Stomach (tissue), 4 donors: ENCODE data around the gene RCBTB2.

Source experiments
- EP300 ChIP-seq: sonication (generic); formaldehyde crosslinking; IDR thresholded peaks from one replicate; pipeline ENCODE4 v1.6.1; 2017; ENCODE audit warnings: antibody characterized with exemption
- POLR2A ChIP-seq, 4 donors: fragments of 450-650 bp; IDR thresholded peaks; one replicate each; pipeline ENCODE4 v1.6.1; 2016; ENCODE audit warnings: antibody characterized with exemption in 4 of 4, control low read depth in 2 of 4, mild to moderate bottlenecking in 1 of 4, moderate library complexity in 1 of 4
- POLR2AphosphoS5 ChIP-seq, 3 donors: sonication (generic); formaldehyde crosslinking; IDR thresholded peaks; one replicate each; pipeline ENCODE4 v1.6.1; 2016; ENCODE audit warnings: antibody characterized with exemption in 3 of 3
- TF ChIP-seq, protein P1 (sequence below), 7 experiments: fragments of 450-650 bp in 4 of 7; fragments of 200-600 bp in 3 of 7; sonication (generic) in 3 of 7; IDR thresholded peaks; one replicate each; pipeline ENCODE4 v1.5.1; 2016 to 2019; ENCODE audit warnings: antibody characterized with exemption in 7 of 7, control low read depth in 2 of 7, mild to moderate bottlenecking in 1 of 7

GRCh38 chr13:48477191-48477855, 55.6 kb downstream of the RCBTB2 start:
- TF ChIP-seq, protein P1, sequence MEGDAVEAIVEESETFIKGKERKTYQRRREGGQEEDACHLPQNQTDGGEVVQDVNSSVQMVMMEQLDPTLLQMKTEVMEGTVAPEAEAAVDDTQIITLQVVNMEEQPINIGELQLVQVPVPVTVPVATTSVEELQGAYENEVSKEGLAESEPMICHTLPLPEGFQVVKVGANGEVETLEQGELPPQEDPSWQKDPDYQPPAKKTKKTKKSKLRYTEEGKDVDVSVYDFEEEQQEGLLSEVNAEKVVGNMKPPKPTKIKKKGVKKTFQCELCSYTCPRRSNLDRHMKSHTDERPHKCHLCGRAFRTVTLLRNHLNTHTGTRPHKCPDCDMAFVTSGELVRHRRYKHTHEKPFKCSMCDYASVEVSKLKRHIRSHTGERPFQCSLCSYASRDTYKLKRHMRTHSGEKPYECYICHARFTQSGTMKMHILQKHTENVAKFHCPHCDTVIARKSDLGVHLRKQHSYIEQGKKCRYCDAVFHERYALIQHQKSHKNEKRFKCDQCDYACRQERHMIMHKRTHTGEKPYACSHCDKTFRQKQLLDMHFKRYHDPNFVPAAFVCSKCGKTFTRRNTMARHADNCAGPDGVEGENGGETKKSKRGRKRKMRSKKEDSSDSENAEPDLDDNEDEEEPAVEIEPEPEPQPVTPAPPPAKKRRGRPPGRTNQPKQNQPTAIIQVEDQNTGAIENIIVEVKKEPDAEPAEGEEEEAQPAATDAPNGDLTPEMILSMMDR (IDR thresholded peaks at IDR 0.05): no peak
- TF ChIP-seq POLR2AphosphoS5 (IDR thresholded peaks at IDR 0.05): no peak
- no peak for TF ChIP-seq EP300
- TF ChIP-seq POLR2A (IDR thresholded peaks at IDR 0.05): no peak
